Endothelial cell (in vitro differentiated cells): ENCODE measurements around the gene CNOT8. TPM values are rescaled to one million over a fixed set of nuclear protein-coding genes. Genes with fewer than 3 reads are reported as not detected.
"Not testable (repeated sequence)": the region's sequence is repeated elsewhere in the genome, so short reads cannot be mapped to it uniquely, and the experiment has no call there.

Experiments used
- DNase-seq: peaks from one replicate; pipeline ENCODE4 v3.0.0; 2021; ENCODE audit warnings: low spot score
- H3K27ac Mint-ChIP-seq: one replicate; pipeline ENCODE4 v1.8.0; 2021; ENCODE audit warnings: mixed read lengths, inconsistent platforms; ENCODE audit not compliant: unreplicated experiment
- H3K27me3 Mint-ChIP-seq: one replicate; pipeline ENCODE4 v1.8.0; 2021; ENCODE audit warnings: mild to moderate bottlenecking, moderate library complexity, mixed read lengths, inconsistent platforms; ENCODE audit not compliant: unreplicated experiment
- H3K36me3 Mint-ChIP-seq: one replicate; pipeline ENCODE4 v1.8.0; 2021; ENCODE audit warnings: mild to moderate bottlenecking, low read depth, mixed read lengths, inconsistent platforms; ENCODE audit not compliant: unreplicated experiment
- H3K4me1 Mint-ChIP-seq: one replicate; pipeline ENCODE4 v1.8.0; 2021; ENCODE audit warnings: mild to moderate bottlenecking, mixed read lengths, inconsistent platforms; ENCODE audit not compliant: unreplicated experiment
- H3K4me3 Mint-ChIP-seq: one replicate; pipeline ENCODE4 v1.8.0; 2021; ENCODE audit warnings: mild to moderate bottlenecking, mixed read lengths, inconsistent platforms; ENCODE audit not compliant: unreplicated experiment
- H3K9me3 Mint-ChIP-seq: one replicate; pipeline ENCODE4 v1.8.0; 2021; ENCODE audit warnings: mixed read lengths, inconsistent platforms; ENCODE audit not compliant: unreplicated experiment
- total RNA-seq: library from RNA; stranded (reverse); fragmentation: NEBNext Ultra II Directional; extraction: Animal tissue kit (Norgen Biotek cat#: 25700); gene quantifications from one replicate; pipeline ENCODE4 v1.2.1, GENCODE V29; 2021; ENCODE audit not compliant: unreplicated experiment
- TF ChIP-seq, protein P1 (sequence below): fragments of 200-600 bp; sonication (generic); IDR thresholded peaks from one replicate; pipeline ENCODE4 v1.5.0; 2021; ENCODE audit warnings: antibody characterized with exemption; ENCODE audit not compliant: unreplicated experiment

The CNOT8 gene
- total RNA-seq, 1 donor from 2014 or later = 65.6 TPM

DNA sequence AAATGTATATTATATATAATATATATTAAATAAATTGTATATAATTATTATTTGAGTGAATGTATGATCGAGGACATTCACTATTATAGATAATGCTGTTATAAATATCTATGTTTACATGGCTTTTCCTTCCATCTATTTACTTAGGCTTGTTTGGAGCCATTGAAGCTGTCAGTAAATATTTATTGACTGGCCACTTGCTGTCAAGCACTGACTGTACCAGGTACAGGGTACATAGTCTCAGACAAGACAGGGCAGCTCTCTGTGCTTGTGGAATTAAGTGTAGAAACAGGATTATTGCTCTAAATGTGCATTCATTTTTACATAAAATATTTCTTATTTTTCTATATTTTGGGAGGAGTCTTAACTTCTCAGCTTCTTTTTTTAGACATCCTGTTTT, 24.4 kb upstream of the CNOT8 start:
- Mint-ChIP-seq H3K4me1 (peaks cover 18% of the 10 kb centered on the region), H3K27ac (no peak overlapping the region), H3K4me3 (no peak overlapping the region), H3K27me3 (peaks cover 2% of the 10 kb centered on the region), H3K9me3 (no peaks in the 10 kb centered on the region), H3K36me3 (peaks cover 12% of the 10 kb centered on the region)
- DNase-seq = no peak
- TF ChIP-seq, protein P1, sequence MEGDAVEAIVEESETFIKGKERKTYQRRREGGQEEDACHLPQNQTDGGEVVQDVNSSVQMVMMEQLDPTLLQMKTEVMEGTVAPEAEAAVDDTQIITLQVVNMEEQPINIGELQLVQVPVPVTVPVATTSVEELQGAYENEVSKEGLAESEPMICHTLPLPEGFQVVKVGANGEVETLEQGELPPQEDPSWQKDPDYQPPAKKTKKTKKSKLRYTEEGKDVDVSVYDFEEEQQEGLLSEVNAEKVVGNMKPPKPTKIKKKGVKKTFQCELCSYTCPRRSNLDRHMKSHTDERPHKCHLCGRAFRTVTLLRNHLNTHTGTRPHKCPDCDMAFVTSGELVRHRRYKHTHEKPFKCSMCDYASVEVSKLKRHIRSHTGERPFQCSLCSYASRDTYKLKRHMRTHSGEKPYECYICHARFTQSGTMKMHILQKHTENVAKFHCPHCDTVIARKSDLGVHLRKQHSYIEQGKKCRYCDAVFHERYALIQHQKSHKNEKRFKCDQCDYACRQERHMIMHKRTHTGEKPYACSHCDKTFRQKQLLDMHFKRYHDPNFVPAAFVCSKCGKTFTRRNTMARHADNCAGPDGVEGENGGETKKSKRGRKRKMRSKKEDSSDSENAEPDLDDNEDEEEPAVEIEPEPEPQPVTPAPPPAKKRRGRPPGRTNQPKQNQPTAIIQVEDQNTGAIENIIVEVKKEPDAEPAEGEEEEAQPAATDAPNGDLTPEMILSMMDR = no peak

DNA sequence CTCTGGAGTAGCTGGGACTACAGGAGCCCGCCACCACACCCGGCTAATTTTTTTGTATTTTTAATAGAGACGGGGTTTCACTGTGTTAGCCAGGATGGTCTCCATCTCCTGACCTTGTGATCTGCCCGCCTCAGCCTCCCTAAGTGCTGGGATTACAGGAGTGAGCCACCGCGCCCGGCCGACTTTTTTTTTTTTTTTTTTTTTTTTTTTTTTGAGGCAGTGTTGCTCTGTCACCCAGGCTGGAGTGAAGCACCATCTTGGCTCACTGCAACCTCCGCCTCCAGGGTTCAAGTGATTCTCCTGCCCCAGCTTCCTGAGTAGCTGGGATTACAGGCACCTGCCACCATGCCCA, 22.8 kb upstream of the CNOT8 start:
- H3K9me3 Mint-ChIP-seq = not testable (repeated sequence)

DNA sequence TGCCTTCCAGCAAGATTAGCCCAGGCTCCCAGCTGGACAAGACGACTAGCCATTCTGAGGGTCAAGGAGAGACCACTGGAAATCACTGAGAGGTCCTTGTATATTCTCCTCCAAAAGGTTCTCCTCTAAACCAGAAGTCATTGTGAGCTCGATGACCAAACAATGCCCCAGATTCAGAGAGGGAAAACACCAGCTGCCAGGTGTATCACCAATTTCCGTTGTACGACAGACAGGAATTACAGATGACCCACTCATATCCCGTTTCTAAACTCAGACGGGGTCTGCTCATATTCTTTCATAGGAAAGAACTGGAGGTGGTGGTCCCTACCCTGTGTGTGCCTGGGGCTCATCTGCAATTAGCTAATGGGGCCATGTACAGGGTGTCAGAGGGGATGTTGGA, 22.2 kb upstream of the CNOT8 start:
- no peaks in the 10 kb centered on the region for H3K27me3 Mint-ChIP-seq
- H3K4me3 Mint-ChIP-seq = no peak overlapping the region
- H3K36me3 Mint-ChIP-seq = peaks cover 5% of the 10 kb centered on the region
- no peak for DNase-seq
- TF ChIP-seq, protein P1 = no peak
- H3K27ac Mint-ChIP-seq = no peak overlapping the region
- H3K4me1 Mint-ChIP-seq = peaks cover 23% of the 10 kb centered on the region
- H3K9me3 Mint-ChIP-seq = no peaks in the 10 kb centered on the region

More for the DNA sequence above, 22.8 kb upstream of the CNOT8 start:
- peaks cover 21% of the 10 kb centered on the region for H3K4me1 Mint-ChIP-seq
- not testable (repeated sequence) for H3K27me3 Mint-ChIP-seq, H3K4me3 Mint-ChIP-seq, H3K36me3 Mint-ChIP-seq, DNase-seq, H3K27ac Mint-ChIP-seq

DNA sequence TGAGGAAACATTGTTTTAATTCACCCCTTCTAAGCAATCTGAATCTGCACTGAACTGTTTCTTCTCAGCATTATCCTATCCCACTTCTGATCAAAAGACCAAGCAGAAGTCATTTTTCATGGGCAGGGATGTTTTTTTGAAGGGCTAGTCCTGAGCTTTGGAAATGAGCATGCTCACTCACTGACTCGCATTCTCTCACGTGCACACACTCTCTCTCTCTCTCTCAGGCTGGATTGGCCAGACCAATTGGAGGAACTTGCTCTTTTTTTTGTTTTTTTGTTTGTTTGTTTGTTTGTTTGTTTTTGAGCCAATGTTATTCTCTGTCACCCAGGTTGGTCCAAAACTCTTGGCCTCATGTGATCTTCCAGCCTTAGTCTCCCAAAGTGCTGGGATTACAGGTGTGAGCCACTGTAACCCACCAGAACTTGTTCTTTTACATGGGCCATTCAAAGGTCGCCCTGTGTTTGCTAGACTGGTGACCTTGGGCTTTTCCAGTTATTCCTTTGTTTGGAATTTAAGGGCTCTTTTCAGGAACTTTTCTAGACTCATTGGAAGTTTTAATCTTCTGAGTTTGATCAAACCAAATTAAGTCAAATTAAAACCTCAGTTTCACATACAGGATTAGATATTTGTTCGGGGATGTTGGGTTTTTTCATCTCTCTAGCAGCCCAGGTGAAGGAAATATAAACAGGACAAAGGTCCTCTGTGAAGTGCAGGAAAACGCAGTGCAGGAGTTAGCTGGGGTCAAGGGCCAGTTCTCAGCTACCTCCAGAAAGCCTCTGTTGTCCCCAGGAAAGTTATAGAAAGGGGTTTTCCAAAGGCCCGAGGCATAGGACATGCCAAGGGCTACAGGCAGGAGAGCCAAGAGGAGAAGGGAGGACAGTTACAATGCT, 21.2 kb upstream of the CNOT8 start:
- TF ChIP-seq, protein P1 = no peak
- H3K4me3 Mint-ChIP-seq = no peak overlapping the region
- H3K27me3 Mint-ChIP-seq = no peaks in the 10 kb centered on the region
- no peaks in the 10 kb centered on the region for H3K9me3 Mint-ChIP-seq
- H3K4me1 Mint-ChIP-seq = peaks cover 23% of the 10 kb centered on the region
- DNase-seq = no peak
- peaks cover 5% of the 10 kb centered on the region for H3K36me3 Mint-ChIP-seq
- H3K27ac Mint-ChIP-seq = peak overlapping the region; percentile 76

DNA sequence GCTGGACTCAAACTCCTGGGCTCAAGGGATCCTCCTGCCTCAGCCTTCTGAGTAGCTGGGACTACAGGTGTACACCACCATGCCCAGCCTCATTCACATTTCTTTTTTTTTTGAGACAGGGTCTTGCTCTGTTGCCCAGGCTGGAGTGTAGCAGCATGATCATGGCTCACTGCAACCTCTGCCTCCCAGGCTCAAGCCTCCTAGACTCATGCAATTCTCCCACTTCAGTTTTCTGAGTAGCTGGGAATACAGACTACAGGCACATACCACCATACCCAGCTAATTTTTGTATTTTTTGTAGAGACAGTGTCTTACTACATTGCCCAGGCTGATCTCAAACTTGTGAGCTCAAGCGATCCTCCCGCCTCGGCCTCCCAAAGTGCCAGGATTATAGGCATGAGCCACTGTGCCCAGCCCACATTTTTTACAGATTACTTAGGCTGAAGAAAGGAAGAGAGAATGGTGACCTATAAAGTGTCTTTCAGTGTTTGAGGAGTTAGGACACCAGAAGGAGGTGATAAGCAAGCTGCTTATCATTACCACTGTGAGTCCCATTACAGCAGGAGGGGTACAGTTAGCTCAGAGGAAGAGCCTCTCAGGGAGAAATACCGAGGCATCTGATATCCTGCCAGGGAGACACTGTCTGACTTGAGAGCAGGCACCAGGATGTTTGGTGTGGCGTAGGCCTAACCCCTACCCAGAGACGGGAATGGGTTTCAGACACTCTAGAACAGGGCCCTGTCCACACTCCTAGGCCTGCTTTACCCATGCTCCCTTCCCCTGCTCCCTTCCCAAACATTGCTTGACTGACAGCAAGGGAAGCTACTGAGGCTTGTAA, 17.8 kb upstream of the CNOT8 start:
- Mint-ChIP-seq H3K36me3 (peaks cover 5% of the 10 kb centered on the region), H3K4me3 (no peak overlapping the region), H3K9me3 (no peaks in the 10 kb centered on the region), H3K27ac (peak overlapping the region; percentile 24), H3K27me3 (no peaks in the 10 kb centered on the region), H3K4me1 (peaks cover 38% of the 10 kb centered on the region)
- TF ChIP-seq, protein P1 = no peak
- DNase-seq = no peak
